WERI-Rb-1 (cell line): ENCODE measurements around the gene STEAP1.

Experiments
- DNase-seq: peaks from one replicate; pipeline ENCODE4 v3.0.0-alpha.2; 2020
- H3K27ac ChIP-seq: fragments of 250-450 bp; sonication (Bioruptor Pico); 2 replicates; pipeline ENCODE4 v1.5.1; 2020; ENCODE audit warnings: mild to moderate bottlenecking, moderate library complexity
- H3K27me3 ChIP-seq: fragments of 250-450 bp; sonication (Bioruptor Pico); 2 replicates; pipeline ENCODE4 v1.5.1; 2021; ENCODE audit warnings: mild to moderate bottlenecking, low read depth, moderate library complexity; ENCODE audit not compliant: insufficient read depth, severe bottlenecking
- H3K36me3 ChIP-seq: fragments of 250-450 bp; sonication (Bioruptor Pico); 2 replicates; pipeline ENCODE4 v1.5.1; 2020; ENCODE audit warnings: mild to moderate bottlenecking, moderate library complexity
- H3K4me3 ChIP-seq: 2 replicates; pipeline ENCODE4 v1.5.1; 2011; ENCODE audit warnings: low read depth, mild to moderate bottlenecking, control low read depth, low read length
- H3K9me3 ChIP-seq: fragments of 250-450 bp; sonication (Bioruptor Pico); 2 replicates; pipeline ENCODE4 v1.5.1; 2021; ENCODE audit warnings: mild to moderate bottlenecking, moderate library complexity; ENCODE audit not compliant: severe bottlenecking
- TF ChIP-seq, protein P1 (sequence below): IDR thresholded peaks from 2 replicates; pipeline ENCODE4 v1.5.1; 2011; ENCODE audit warnings: low read depth, mild to moderate bottlenecking, control low read depth, inconsistent platforms, low read length

The STEAP1 gene

DNA sequence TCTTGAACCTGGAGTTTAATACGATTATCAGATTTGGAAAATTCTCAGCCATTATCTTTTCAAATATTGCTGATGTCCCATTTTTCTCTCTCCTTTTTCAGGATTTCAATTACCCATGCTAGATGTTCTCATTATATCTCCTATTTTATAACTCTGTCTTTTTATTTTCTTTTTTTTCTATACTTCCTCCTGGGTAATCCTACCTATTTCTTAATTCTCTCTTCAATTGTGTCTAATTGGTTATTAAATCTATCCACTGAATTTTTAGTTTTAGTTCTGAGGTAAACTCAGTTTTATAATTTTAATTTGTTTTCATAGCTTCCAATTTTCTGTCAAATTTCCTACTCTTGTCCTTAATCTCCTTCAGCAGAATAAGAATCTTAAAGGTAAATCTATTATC lies 15.6 kb downstream of the STEAP1 start:
- TF ChIP-seq, protein P1, sequence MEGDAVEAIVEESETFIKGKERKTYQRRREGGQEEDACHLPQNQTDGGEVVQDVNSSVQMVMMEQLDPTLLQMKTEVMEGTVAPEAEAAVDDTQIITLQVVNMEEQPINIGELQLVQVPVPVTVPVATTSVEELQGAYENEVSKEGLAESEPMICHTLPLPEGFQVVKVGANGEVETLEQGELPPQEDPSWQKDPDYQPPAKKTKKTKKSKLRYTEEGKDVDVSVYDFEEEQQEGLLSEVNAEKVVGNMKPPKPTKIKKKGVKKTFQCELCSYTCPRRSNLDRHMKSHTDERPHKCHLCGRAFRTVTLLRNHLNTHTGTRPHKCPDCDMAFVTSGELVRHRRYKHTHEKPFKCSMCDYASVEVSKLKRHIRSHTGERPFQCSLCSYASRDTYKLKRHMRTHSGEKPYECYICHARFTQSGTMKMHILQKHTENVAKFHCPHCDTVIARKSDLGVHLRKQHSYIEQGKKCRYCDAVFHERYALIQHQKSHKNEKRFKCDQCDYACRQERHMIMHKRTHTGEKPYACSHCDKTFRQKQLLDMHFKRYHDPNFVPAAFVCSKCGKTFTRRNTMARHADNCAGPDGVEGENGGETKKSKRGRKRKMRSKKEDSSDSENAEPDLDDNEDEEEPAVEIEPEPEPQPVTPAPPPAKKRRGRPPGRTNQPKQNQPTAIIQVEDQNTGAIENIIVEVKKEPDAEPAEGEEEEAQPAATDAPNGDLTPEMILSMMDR: no peak

DNA sequence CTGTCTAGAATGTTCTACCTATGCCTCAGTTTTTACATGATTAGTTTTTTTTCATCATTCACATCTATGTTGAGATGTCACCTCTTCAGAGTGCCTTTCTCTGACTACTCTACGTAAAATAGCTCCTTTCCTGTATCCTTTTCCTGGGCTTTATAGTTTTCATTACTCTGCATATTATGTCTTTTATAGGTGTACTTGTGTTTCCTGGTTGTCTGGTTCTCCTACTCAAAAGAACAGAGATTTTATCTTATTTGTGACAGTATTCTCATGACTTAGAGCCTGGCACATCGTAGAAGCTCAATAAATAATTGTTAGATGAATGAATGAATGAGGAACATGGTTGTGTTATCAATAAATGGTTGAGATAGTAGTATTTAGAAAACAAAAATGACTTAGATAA lies 17.9 kb downstream of the STEAP1 start:
- Histone ChIP-seq H3K9me3 (no peaks in the 10 kb centered on the region), H3K27me3 (no peaks in the 10 kb centered on the region), H3K27ac (no peak overlapping the region), H3K4me3 (no peak overlapping the region), H3K36me3 (no peaks in the 10 kb centered on the region)
- TF ChIP-seq, protein P1: no peak
- no peak for DNase-seq

More for the DNA sequence above, 15.6 kb downstream of the STEAP1 start:
- Histone ChIP-seq H3K9me3 (no peaks in the 10 kb centered on the region), H3K27me3 (no peaks in the 10 kb centered on the region), H3K36me3 (no peaks in the 10 kb centered on the region), H3K27ac (no peak overlapping the region), H3K4me3 (no peak overlapping the region)
- no peak for DNase-seq

DNA sequence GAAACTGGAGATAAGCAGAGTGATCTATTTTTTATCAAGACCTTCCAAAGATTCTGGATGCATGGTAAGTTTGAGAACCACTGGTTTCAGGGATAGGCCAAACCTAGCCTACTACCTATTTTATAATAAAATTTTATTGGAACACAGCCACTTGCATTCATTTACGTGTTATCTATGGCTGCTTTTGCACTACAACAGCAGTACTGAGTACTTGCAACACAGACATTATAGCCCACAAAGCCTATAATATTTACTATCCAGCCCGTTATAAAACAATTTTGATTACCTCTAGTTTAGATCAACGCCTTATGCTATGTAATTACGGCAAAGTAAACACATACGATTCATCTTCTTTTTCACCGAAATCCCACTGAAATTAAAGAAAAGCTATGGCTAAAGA lies 18.4 kb downstream of the STEAP1 start:
- Histone ChIP-seq H3K27me3 (no peaks in the 10 kb centered on the region), H3K4me3 (no peak overlapping the region), H3K27ac (no peak overlapping the region), H3K36me3 (no peaks in the 10 kb centered on the region), H3K9me3 (no peaks in the 10 kb centered on the region)
- DNase-seq: no peak
- TF ChIP-seq, protein P1: no peak

DNA sequence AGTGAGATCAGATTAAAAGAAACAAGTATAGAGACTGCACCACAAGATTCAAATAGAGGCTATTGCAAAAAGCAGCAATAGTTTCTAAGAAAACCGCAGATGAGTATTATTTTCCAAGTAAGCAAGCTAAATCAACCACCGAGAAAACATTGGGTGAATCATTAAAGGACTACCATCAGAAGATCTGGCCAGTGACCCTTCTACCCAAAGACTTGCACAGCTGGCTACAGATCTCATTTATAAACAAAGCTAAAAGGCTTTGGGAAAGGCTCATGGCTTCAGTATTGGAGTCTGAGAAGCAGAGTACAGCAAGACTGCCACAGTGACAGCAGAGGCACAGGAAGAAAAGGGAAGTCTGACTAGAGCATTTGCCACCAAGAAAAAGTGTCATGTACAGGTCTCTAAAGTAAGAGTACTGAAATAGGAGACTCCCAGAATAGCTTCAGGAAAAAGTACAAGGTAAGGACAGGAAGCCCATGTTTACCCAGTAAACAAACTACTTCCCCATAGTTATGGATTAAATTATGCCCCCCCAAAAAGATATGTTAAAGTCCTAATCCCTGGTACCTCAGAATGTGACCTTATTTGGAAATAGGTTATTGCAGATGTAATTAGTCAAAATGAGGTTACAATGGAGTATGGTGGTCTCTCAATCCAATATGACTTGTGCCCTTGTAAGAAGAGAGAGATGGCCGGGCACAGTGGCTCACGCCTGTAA lies 19.0 kb downstream of the STEAP1 start:
- TF ChIP-seq, protein P1: no peak
- no peak for DNase-seq

DNA sequence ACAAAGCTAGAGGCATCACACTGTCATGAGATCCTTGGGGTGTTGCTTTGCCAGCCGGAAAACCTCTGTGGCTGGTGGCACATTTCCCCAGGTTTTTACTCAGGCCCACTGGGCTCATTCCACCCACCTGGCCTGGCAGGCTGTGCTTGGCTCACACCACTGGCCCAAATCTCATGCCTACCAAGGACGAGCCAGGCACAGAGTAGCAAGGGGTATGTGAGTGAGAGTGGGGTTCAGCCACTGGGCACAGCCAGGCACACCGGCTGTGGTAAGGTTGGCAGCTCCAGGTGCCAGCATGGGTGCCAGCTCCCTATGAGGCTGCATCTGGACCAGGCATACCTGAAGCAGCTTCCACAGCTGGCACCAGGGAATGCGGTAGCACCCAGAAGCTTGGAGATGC lies 21.4 kb downstream of the STEAP1 start:
- H3K9me3 ChIP-seq: no peaks in the 10 kb centered on the region
- no peak overlapping the region for H3K27ac ChIP-seq
- no peaks in the 10 kb centered on the region for H3K36me3 ChIP-seq
- no peaks in the 10 kb centered on the region for H3K27me3 ChIP-seq
- H3K4me3 ChIP-seq: no peak overlapping the region
- DNase-seq: no peak
- TF ChIP-seq, protein P1: no peak

More for the DNA sequence above, 19.0 kb downstream of the STEAP1 start:
- no peaks in the 10 kb centered on the region for H3K9me3 ChIP-seq
- no peak overlapping the region for H3K27ac ChIP-seq
- H3K36me3 ChIP-seq: no peaks in the 10 kb centered on the region
- H3K4me3 ChIP-seq: no peak overlapping the region
- H3K27me3 ChIP-seq: no peaks in the 10 kb centered on the region

DNA sequence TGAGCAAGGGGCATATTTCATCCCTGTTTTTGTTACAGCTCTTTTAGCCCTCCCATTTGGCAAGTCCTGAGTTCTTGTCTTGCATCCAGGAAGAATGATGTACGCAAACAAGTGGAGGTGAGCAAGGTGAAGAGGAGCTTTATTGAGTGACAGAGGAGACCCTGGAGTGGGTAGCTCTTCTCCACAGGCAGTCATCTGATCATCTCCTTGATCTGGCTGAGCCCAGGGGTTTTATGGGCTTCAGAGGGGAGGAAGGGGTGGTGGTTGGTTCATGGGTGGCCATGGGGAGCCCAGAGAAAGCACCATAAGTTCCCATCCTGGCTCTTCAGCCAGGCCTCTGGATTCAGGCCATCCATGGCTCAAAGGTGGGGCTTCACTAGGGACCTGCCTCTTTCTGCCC lies 21.9 kb downstream of the STEAP1 start:
- DNase-seq: no peak
- H3K27ac ChIP-seq: no peak overlapping the region
- H3K9me3 ChIP-seq: no peaks in the 10 kb centered on the region
- H3K27me3 ChIP-seq: no peaks in the 10 kb centered on the region
- TF ChIP-seq, protein P1: no peak
- H3K4me3 ChIP-seq: no peak overlapping the region
- no peaks in the 10 kb centered on the region for H3K36me3 ChIP-seq
